ENCODE data around the gene RIMS3.

The RIMS3 gene

DNA sequence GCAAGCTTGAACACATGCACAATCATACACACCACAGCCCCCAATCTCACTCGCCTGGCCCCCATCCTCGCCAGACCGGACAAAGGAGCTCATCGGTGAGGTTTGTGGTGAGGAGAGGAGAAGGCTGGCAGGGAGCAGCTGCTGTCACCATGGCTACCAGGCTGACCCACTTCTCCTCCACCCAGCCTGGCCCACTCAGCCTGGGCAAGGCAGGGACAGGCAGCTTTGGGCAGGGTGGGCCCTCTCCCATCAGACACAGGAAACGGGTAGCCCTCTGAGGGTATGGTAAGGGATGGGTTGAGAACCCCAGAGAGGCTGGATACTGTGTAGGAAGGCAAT, 15.9 kb downstream of the RIMS3 start:
- DNase-seq (ENCODE audit: low read depth) = no peak
- TF ChIP-seq, protein P1, sequence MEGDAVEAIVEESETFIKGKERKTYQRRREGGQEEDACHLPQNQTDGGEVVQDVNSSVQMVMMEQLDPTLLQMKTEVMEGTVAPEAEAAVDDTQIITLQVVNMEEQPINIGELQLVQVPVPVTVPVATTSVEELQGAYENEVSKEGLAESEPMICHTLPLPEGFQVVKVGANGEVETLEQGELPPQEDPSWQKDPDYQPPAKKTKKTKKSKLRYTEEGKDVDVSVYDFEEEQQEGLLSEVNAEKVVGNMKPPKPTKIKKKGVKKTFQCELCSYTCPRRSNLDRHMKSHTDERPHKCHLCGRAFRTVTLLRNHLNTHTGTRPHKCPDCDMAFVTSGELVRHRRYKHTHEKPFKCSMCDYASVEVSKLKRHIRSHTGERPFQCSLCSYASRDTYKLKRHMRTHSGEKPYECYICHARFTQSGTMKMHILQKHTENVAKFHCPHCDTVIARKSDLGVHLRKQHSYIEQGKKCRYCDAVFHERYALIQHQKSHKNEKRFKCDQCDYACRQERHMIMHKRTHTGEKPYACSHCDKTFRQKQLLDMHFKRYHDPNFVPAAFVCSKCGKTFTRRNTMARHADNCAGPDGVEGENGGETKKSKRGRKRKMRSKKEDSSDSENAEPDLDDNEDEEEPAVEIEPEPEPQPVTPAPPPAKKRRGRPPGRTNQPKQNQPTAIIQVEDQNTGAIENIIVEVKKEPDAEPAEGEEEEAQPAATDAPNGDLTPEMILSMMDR (IDR thresholded peaks at IDR 0.05; ENCODE audit: insufficient read depth, low read depth, low read length, missing control alignments) = no peak
- H3K4me3 ChIP-seq (ENCODE audit: low read length) = no peak overlapping the region

DNA sequence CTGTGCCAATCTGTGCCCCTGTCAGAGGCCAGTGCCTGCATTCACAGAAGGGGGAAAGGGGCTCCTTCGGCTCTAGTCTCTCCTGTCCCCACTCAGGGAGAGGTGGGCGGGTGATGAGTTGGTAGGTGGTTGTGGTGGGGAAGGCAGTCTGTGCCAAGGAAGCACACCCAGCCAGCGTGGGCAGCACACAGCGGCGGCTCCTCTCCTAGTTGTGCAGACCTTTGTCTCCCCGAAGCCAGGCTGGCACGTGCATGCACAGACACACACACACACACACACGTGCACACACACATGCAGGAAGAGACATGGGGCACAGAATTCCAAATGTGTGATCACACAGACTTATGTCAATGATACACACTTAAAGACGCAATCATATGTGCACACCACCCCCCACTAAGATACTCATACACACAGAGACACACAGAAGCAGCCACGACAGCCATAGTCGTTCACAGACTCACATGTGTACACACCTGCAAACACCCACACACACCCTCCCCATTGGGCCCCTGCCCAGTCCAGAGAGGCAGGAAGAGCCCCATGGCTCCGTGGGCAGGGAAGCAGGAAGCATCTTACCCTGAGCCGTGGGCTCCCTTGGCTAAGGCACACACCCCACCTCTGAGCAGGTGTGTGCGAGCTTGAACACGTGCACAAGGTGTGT, 16.4 kb downstream of the RIMS3 start:
- peak; percentile 21 for DNase-seq (ENCODE audit: low read depth)
- no peak overlapping the region for H3K4me3 ChIP-seq (ENCODE audit: low read length)
- TF ChIP-seq, protein P1 (IDR thresholded peaks at IDR 0.05; ENCODE audit: insufficient read depth, low read depth, low read length, missing control alignments) = no peak

DNA sequence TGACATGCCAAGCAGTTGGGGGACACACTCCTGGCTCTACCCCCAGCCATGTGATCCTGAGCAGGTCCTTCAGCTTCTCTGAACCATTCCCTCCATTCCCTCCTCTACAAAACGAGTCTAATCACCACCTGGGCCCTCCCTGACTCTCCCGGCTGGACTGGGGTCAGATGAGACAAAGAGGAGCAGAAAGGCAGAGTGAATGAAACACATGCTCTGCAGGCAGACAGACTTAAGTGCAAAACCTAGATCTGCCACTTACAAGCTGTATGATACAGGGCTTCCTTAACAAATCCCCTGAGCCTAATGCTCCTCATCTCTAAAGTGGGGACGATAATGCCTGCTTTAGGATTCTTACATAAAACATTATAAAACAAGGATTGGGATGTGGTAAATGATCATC, 17.3 kb downstream of the RIMS3 start:
- H3K4me3 ChIP-seq (ENCODE audit: low read length) = no peak overlapping the region
- no peak for DNase-seq (ENCODE audit: low read depth)
- TF ChIP-seq, protein P1 (IDR thresholded peaks at IDR 0.05; ENCODE audit: insufficient read depth, low read depth, low read length, missing control alignments) = no peak

DNA sequence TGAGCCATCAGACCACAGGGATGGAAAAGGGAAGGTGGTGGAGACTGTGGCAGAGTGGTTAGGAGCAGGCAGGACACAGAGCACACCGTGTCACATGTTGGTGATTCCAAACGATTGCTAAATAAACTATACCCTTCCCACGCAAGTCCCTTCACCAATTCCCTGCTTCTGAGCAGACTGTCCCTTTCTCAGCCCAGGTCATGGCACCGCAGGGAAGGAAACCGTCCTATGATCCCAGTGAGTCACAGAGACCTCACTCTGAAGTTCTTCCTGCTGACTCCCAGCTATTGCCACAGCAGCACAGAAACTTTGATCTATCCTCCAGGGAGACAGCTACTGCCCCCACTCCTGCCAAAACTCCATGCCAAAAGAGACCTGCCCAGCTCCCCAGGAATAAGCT, 19.2 kb downstream of the RIMS3 start:
- H3K4me3 ChIP-seq (ENCODE audit: low read length) = no peak overlapping the region
- TF ChIP-seq, protein P1 (IDR thresholded peaks at IDR 0.05; ENCODE audit: insufficient read depth, low read depth, low read length, missing control alignments) = no peak
- DNase-seq (ENCODE audit: low read depth) = peak; percentile 63

DNA sequence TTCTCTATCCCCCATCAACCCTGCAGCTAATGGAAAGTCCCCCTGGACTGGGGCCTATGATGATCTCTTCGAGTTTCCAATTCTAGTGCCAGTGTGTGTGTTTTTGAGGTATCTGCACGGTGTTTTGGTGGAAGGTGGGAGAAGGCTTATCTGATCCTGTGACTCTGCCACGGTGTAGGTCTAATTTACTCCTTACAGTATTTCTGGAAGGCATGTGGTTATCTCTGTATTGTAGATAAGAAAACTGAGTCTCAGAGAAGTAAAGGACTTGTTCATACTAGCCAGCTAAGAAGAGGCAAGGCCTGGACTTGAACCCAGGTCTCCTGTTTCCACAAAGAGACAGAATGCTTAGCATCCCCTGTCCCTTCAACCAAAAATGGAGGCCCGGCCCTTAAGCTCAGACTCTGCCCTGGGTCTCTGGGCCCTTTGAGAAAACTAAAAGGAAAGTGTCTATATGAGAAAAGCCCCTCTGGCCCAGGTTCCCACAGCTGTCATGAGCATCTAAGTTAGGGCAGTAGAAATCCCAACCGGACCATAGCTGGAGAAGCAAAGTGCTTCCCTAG, 20.3 kb downstream of the RIMS3 start:
- no peak for DNase-seq (ENCODE audit: low read depth)
- H3K4me3 ChIP-seq (ENCODE audit: low read length) = no peak overlapping the region
- TF ChIP-seq, protein P1 (IDR thresholded peaks at IDR 0.05; ENCODE audit: insufficient read depth, low read depth, low read length, missing control alignments) = no peak

DNA sequence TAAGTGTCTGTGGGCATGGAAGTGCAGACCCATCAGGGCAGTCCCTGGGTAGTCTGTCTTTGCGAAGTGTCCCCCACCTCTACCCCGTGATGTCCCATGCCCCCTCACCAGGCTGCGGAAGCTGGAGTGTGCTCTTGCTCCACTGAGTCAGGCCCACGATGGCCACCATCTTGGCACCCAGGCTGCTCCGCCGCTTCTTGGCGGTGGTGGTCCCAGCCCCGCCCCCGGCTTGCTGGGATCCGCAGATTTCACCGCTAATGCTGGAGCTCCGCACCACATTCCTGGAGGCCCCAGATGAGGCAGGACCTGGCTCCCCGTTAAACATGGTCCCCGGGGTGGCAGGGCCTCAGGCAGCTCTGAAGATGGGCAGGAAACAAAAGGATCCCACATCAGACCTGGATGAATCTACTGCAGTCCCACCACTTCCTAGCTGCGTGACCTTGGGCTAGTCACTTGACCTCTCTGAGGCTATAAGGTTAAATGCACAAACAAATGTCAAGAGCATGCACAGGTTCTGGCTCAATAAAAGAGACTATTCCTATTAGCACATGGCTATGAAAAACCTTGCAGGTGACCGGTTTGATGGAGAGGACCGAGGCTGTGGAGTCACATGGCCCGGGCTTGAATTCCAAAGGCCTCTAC, 23.8 kb downstream of the RIMS3 start:
- TF ChIP-seq, protein P1 (IDR thresholded peaks at IDR 0.05; ENCODE audit: insufficient read depth, low read depth, low read length, missing control alignments) = no peak

More for the DNA sequence above, 23.8 kb downstream of the RIMS3 start:
- H3K4me3 ChIP-seq (ENCODE audit: low read length) = no peak overlapping the region
- DNase-seq (ENCODE audit: low read depth) = no peak

All from epithelial cell of esophagus (primary cell).